Measurements from ENCODE around the gene TSPYL4. TPM values are rescaled to one million over a fixed set of nuclear protein-coding genes. Genes with fewer than 3 reads are reported as not detected.

The TSPYL4 gene
- polyA plus RNA-seq, 1 donor (not counting 4 experiments of a cell fraction or from before 2014, with no cell fraction given), result 8.1 TPM

- no peak for FAIRE-seq
- Histone ChIP-seq H3K27me3 (ENCODE audit: control insufficient read depth, extremely low read depth, insufficient read depth, low read length) (no peaks in the 10 kb centered on the region), H4K20me1 (ENCODE audit: control insufficient read depth, extremely low read depth, insufficient read depth, low read length) (no peaks in the 10 kb centered on the region), H3K4me3 (ENCODE audit: control insufficient read depth in 2 of 3, extremely low read depth in 1 of 3, insufficient read depth in 2 of 3, low read depth in 1 of 3, low read length in 3 of 3) (no peak overlapping the region), H3K79me2 (ENCODE audit: control insufficient read depth, insufficient read depth, low read length) (no peaks in the 10 kb centered on the region), H3K9me3 (ENCODE audit: control insufficient read depth, low read depth, low read length) (no peaks in the 10 kb centered on the region), H3K9ac (ENCODE audit: control insufficient read depth, extremely low read depth, insufficient read depth, low read length) (no peak overlapping the region), H3K4me2 (ENCODE audit: control insufficient read depth, extremely low read depth, insufficient read depth, low read depth, low read length) (no peak overlapping the region), H3K36me3 (ENCODE audit: control insufficient read depth in 2 of 2, extremely low read depth in 1 of 2, insufficient read depth in 2 of 2, low read length in 2 of 2) (peaks cover 0 to 3% of the 10 kb centered on the region in 2 experiments), H3K9me1 (ENCODE audit: control insufficient read depth, extremely low read depth, insufficient read depth, low read length) (no peaks in the 10 kb centered on the region), H3K27ac (ENCODE audit: control insufficient read depth, insufficient read depth, low read length) (no peak overlapping the region), H2AFZ (ENCODE audit: control insufficient read depth, low read length) (no peak overlapping the region), H3K4me1 (ENCODE audit: control insufficient read depth, extremely low read depth, insufficient read depth, low read length) (no peaks in the 10 kb centered on the region)
- DNase-seq (ENCODE audit: low read depth, low spot score), result no peak
- dilution Hi-C loops (cut with MboI; ENCODE audit: extremely low pct_ligation_motif_present, low sequenced_read_pairs), result no loop called here
- no peak for TF ChIP-seq EZH2 (IDR thresholded peaks at IDR 0.05; ENCODE audit: low read length)
- TF ChIP-seq CTCF (optimal IDR thresholded peaks at IDR 0.05 in 1 of 3, IDR thresholded peaks at IDR 0.05 in 1 of 3, conservative IDR thresholded peaks at IDR 0.05 in 1 of 3; ENCODE audit: extremely low read depth in 1 of 3, insufficient read depth in 2 of 3, low read length in 3 of 3), result no peak
Measured at GRCh38 chr6:116244284-116244683, 9.6 kb downstream of the TSPYL4 start.

- no peak overlapping the region for H3K4me2 ChIP-seq (ENCODE audit: control insufficient read depth, extremely low read depth, insufficient read depth, low read depth, low read length)
- H3K9me1 ChIP-seq (ENCODE audit: control insufficient read depth, extremely low read depth, insufficient read depth, low read length), result no peaks in the 10 kb centered on the region
- TF ChIP-seq EZH2 (IDR thresholded peaks at IDR 0.05; ENCODE audit: low read length), result no peak
- TF ChIP-seq CTCF (optimal IDR thresholded peaks at IDR 0.05 in 1 of 3, IDR thresholded peaks at IDR 0.05 in 1 of 3, conservative IDR thresholded peaks at IDR 0.05 in 1 of 3; ENCODE audit: extremely low read depth in 1 of 3, insufficient read depth in 2 of 3, low read length in 3 of 3), result no peak
- no peak overlapping the region for H3K27ac ChIP-seq (ENCODE audit: control insufficient read depth, insufficient read depth, low read length)
- no peaks in the 10 kb centered on the region for H3K27me3 ChIP-seq (ENCODE audit: control insufficient read depth, extremely low read depth, insufficient read depth, low read length)
- no peak for FAIRE-seq
- no peaks in the 10 kb centered on the region for H3K79me2 ChIP-seq (ENCODE audit: control insufficient read depth, insufficient read depth, low read length)
- DNase-seq (ENCODE audit: low read depth, low spot score), result no peak
- H4K20me1 ChIP-seq (ENCODE audit: control insufficient read depth, extremely low read depth, insufficient read depth, low read length), result no peaks in the 10 kb centered on the region
- H3K9ac ChIP-seq (ENCODE audit: control insufficient read depth, extremely low read depth, insufficient read depth, low read length), result no peak overlapping the region
- dilution Hi-C loops (cut with MboI; ENCODE audit: extremely low pct_ligation_motif_present, low sequenced_read_pairs), result no loop called here
- peaks cover 0 to 4% of the 10 kb centered on the region in 2 experiments for H3K36me3 ChIP-seq (ENCODE audit: control insufficient read depth in 2 of 2, extremely low read depth in 1 of 2, insufficient read depth in 2 of 2, low read length in 2 of 2)
- H3K9me3 ChIP-seq (ENCODE audit: control insufficient read depth, low read depth, low read length), result no peaks in the 10 kb centered on the region
- H3K4me3 ChIP-seq (ENCODE audit: control insufficient read depth in 2 of 3, extremely low read depth in 1 of 3, insufficient read depth in 2 of 3, low read depth in 1 of 3, low read length in 3 of 3), result no peak overlapping the region
- no peak overlapping the region for H2AFZ ChIP-seq (ENCODE audit: control insufficient read depth, low read length)
- peaks cover 2% of the 10 kb centered on the region for H3K4me1 ChIP-seq (ENCODE audit: control insufficient read depth, extremely low read depth, insufficient read depth, low read length)
Measured at GRCh38 chr6:116239856-116240255, 14.0 kb downstream of the TSPYL4 start.
